Testis (tissue), 3 donors: ENCODE results near the gene IL18R1. TPM values are rescaled to one million over a fixed set of nuclear protein-coding genes. Genes with fewer than 3 reads are reported as not detected.

Source experiments
- DNase-seq: peaks from one replicate; pipeline ENCODE4 v3.0.0-alpha.2; 2019
- H3K27ac ChIP-seq, 2 donors: fragments of 200-600 bp; sonication (generic); one replicate each; pipeline ENCODE4 v1.5.1; 2019
- H3K27me3 ChIP-seq: fragments of 200-600 bp; sonication (generic); one replicate; pipeline ENCODE4 v1.5.1; 2019
- H3K36me3 ChIP-seq: fragments of 200-600 bp; sonication (generic); one replicate; pipeline ENCODE4 v1.5.1; 2017; ENCODE audit warnings: low read depth; ENCODE audit errors: missing control alignments
- H3K4me1 ChIP-seq: fragments of 200-600 bp; sonication (generic); one replicate; pipeline ENCODE4 v1.5.1; 2019
- H3K4me3 ChIP-seq, 2 donors: fragments of 200-600 bp; sonication (generic); one replicate each; pipeline ENCODE4 v1.5.1; 2017 to 2019
- H3K9me3 ChIP-seq: fragments of 200-600 bp; sonication (generic); one replicate; pipeline ENCODE4 v1.5.1; 2017
- CTCF ChIP-seq, 3 experiments: fragments of 450-650 bp in 2 of 3; fragments of 200-600 bp in 1 of 3; sonication (generic) in 1 of 3; IDR thresholded peaks; one replicate each; pipeline ENCODE4 v1.5.1; 2016 to 2019; ENCODE audit warnings: antibody characterized with exemption in 3 of 3, mild to moderate bottlenecking in 2 of 3, moderate library complexity in 1 of 3
- POLR2A ChIP-seq: fragments of 450-650 bp; IDR thresholded peaks from one replicate; pipeline ENCODE4 v1.6.1; 2017; ENCODE audit warnings: antibody characterized with exemption, mild to moderate bottlenecking, moderate library complexity
- WGBS, 2 donors: methylation state at CpG; one replicate each; pipeline ENCODE4 v1.1.5; 2018; 5-methylcytosine and 5-hydroxymethylcytosine counted together
- intact Hi-C: fragments of 100-400 bp; cut with DNase I; formaldehyde crosslinking; loops from one replicate; pipeline ENCODE4 v1.15.1; 2023; ENCODE audit warnings: low total_unique reads
- microRNA-seq, 2 donors: library from miRNA; unstranded; fragments of <30 nt; microRNA quantifications; one replicate each; pipeline ENCODE4, GENCODE V29; 2016; ENCODE audit warnings: borderline number of aligned reads in 2 of 2, borderline replicate concordance in 1 of 2
- polyA plus RNA-seq: library from polyadenylated mRNA; stranded (reverse); fragments of 350-450 nt; fragmentation: Illumina TruSeq; extraction: RNeasy Lipid Tissue Mini Kit (QIAGEN cat#74804); gene quantifications from one replicate; pipeline ENCODE4 v1.2.3, GENCODE V29; 2014; ENCODE audit warnings: low read depth, low replicate concordance; ENCODE audit not compliant: insufficient read depth
- small RNA-seq, 2 donors: library from RNA; depleted of rRNA; stranded (forward); fragments of <200 nt; gene quantifications; one replicate each; pipeline ENCODE3, GENCODE V24; 2016
- total RNA-seq, 2 donors: library from RNA; depleted of rRNA; stranded (reverse); fragments of >200 nt; gene quantifications; one replicate each; pipeline ENCODE4 v1.2.3, GENCODE V29; 2016

IL18R1 gene
- total and polyA plus RNA-seq, 3 donors from 2014 or later, result 1.0 to 2.9 (median 1.1) TPM

- no peak overlapping the region for H3K27ac ChIP-seq
- no peaks in the 10 kb centered on the region for H3K36me3 ChIP-seq
- H3K9me3 ChIP-seq, result no peaks in the 10 kb centered on the region
- H3K4me1 ChIP-seq, result no peaks in the 10 kb centered on the region
- no peak overlapping the region for H3K4me3 ChIP-seq
- TF ChIP-seq CTCF (IDR thresholded peaks at IDR 0.05) (peak; percentile 31 to 74 (median 67)), POLR2A (no peak)
- intact Hi-C loops, result no loop called here
- DNase-seq, result peak; percentile 32
- H3K27me3 ChIP-seq, result no peaks in the 10 kb centered on the region
- WGBS, 2 donors, result 37 to 46% methylated on average over 13 of the region's 13 CpGs
Observed at GRCh38 chr2:102442967-102443828, 87.6 kb downstream of the IL18R1 start.

DNA sequence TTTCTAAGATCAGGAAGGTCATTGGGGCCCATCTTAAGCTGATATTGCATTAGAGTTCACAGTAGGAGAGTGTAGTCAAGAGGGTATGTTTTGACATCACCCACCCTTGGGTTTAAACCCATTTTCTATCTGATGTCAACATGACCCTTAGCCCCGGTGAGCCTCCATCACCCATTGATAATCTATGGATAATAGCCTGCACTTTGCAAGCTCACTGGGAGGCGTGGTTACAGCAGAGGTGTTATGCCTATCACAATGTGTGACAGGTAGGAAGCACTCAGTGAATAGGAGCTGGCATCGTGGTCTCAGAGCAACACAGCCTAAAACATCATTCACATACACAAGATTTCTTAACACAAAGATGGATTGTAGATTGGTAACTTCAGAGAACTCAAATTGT is 88.6 kb downstream of the IL18R1 start:
- Histone ChIP-seq H3K4me1 (no peaks in the 10 kb centered on the region), H3K4me3 (no peak overlapping the region), H3K27me3 (no peaks in the 10 kb centered on the region), H3K27ac (no peak overlapping the region), H3K36me3 (no peaks in the 10 kb centered on the region), H3K9me3 (no peaks in the 10 kb centered on the region)
- DNase-seq, result no peak
- TF ChIP-seq POLR2A (no peak), CTCF (IDR thresholded peaks at IDR 0.05) (no peak)
- WGBS, 2 donors, result 81 to 87% methylated on average over 3 of the region's 3 CpGs
- intact Hi-C loops, result no loop called here

GRCh38 chr2:102446936-102447335 is 91.3 kb downstream of the IL18R1 start:
- Histone ChIP-seq H3K4me3 (no peak overlapping the region), H3K27ac (no peak overlapping the region), H3K27me3 (no peaks in the 10 kb centered on the region), H3K9me3 (no peaks in the 10 kb centered on the region), H3K36me3 (no peaks in the 10 kb centered on the region), H3K4me1 (no peaks in the 10 kb centered on the region)
- intact Hi-C loops, result no loop called here
- no peak for DNase-seq
- 59 to 77% methylated on average over 9 of the region's 9 CpGs for WGBS, 2 donors
- TF ChIP-seq POLR2A (no peak), CTCF (IDR thresholded peaks at IDR 0.05) (no peak)

Small RNA genes lying within 50 kb of the gene (microRNA-seq; reads per million reads assigned to microRNA genes)
- gene MIR4772, result 0 reads per million in 2 donors

Small RNA genes lying within 50 kb of the gene (small RNA-seq; reads per million reads assigned to genes)
- 0 reads per million in 2 donors for gene MIR4772

Other genes with a start within 250 kb of the IL18R1 start
- gene IL1R1, start 213.1 kb upstream of the IL18R1 start, total RNA-seq, result 10 to 100 TPM; 35.4 to 51.3 TPM
- 49.6 TPM for gene IL1R1, start 213.1 kb upstream of the IL18R1 start, polyA plus RNA-seq
- under 1 TPM; 0.24 to 0.31 TPM for gene IL1RL2, start 168.8 kb upstream of the IL18R1 start, total RNA-seq
- 0.38 TPM for gene IL1RL2, start 168.8 kb upstream of the IL18R1 start, polyA plus RNA-seq
- gene IL1RL1, start 44.2 kb upstream of the IL18R1 start, total RNA-seq, result 1 to 10 TPM; 1.0 to 5.8 TPM
- gene IL1RL1, start 44.2 kb upstream of the IL18R1 start, polyA plus RNA-seq, result 0.78 TPM
- 1 to 10 TPM in 1 of 2 donors, under 1 TPM in 1; 0.16 to 2.4 TPM for gene IL18RAP, start 67.4 kb downstream of the IL18R1 start, total RNA-seq
- 0.47 TPM for gene IL18RAP, start 67.4 kb downstream of the IL18R1 start, polyA plus RNA-seq
- under 1 TPM; 0.31 to 0.81 TPM for gene SLC9A4, start 117.4 kb downstream of the IL18R1 start, total RNA-seq
- 0.34 TPM for gene SLC9A4, start 117.4 kb downstream of the IL18R1 start, polyA plus RNA-seq